GM12873 (cell line): ENCODE measurements around the gene SPRYD3.
A peak's percentile ranks its signal among the peaks of the same experiment; 100 is the strongest.

ENCODE experiments used
- CTCF ChIP-seq: IDR thresholded peaks from 2 replicates; pipeline ENCODE4 v1.5.1; 2012; ENCODE audit warnings: low read depth, mild to moderate bottlenecking, moderate library complexity, low read length, control low read depth; ENCODE audit not compliant: insufficient read depth; ENCODE audit errors: missing control alignments

Gene SPRYD3

GRCh38 chr12:53056296-53056695 is 22.9 kb downstream of the SPRYD3 start:
- TF ChIP-seq CTCF, result no peak

- TF ChIP-seq CTCF, result no peak
Observed at GRCh38 chr12:53055471-53056266, 23.5 kb downstream of the SPRYD3 start.

DNA sequence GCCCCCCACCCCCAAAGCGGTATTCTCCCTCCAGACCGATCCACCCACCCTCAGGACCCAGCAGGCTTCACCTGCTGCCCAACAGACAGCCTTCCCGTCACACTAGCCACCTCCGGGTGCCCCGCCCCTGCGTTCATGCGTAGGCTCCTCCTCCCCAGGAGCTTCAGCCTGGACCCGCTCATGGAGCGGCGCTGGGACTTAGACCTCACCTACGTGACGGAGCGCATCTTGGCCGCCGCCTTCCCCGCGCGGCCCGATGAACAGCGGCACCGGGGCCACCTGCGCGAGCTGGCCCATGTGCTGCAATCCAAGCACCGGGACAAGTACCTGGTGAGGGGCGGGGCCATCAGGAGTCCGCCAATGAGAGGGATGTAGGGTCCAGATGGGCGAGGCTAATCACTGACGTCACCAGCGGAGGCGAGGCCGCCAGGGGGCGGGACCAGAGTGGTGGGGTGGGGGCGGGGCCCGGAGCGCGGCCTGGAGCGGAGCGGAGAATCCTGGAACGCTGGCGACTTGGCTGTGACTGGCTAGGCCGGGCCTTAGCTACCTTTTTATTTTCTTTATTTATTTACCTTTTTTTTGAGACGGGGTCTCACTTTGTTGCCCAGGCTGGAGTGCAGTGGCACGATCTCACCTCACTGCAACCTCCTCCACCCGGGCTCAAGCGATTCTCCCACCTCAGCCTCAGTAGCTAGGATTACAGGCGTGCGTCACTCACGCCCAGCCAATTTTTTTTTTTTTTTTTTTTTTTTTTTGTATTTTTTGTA is 24.9 kb downstream of the SPRYD3 start:
- no peak for TF ChIP-seq CTCF

- peak; percentile 72 for TF ChIP-seq CTCF
Observed at GRCh38 chr12:53053218-53054111, 25.7 kb downstream of the SPRYD3 start.

- no peak for TF ChIP-seq CTCF
Observed at GRCh38 chr12:53052419-53053217, 26.6 kb downstream of the SPRYD3 start.

DNA sequence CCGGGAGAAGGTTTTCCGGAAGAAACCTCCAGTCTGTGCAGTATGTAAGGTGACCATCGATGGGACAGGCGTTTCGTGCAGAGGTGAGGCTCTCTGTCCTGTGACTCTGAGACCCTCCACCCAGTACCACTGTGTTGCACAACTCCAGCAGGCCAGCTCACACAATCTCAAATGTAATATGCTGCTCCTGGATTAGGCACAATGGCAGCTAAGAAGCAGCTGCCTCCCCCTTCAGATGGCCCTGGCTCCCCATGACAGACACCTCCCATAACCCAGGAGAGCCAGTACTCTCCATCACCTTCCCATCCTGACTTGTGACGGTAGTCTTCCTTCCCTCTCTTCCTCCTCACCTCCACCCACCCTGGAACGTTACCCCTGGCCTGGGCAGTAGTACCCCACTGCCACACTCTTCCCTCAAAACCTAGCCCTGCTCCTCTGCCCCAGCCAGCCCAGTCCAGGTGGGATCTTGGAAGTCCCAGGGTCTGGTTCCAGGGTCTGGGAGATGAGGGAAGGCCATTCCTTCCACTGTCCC is 27.2 kb downstream of the SPRYD3 start:
- TF ChIP-seq CTCF, result no peak
